HL-60/S4 treated with phorbol 12-myristate 13-acetate at 8.2 ng/mL for 4 days and 3 days (cell line): ENCODE results near the gene CDC25B.
"Not testable (repeated sequence)": the region's sequence is repeated elsewhere in the genome, so short reads cannot be mapped to it uniquely, and the experiment has no call there.

Experiments
- in situ Hi-C: fragments of 300-500 bp; cut with MboI; formaldehyde crosslinking; loops from 2 replicates; pipeline ENCODE4 v1.15.0; 2022; ENCODE audit warnings: low sequenced_read_pairs

The CDC25B gene

GRCh38 chr20:3821996-3822395 lies 25.9 kb downstream of the CDC25B start:
- in situ Hi-C loops, result no loop called here

- in situ Hi-C loops, result no loop called here
These were observed 27.8 kb downstream of the CDC25B start for GRCh38 chr20:3823881-3824280.

DNA sequence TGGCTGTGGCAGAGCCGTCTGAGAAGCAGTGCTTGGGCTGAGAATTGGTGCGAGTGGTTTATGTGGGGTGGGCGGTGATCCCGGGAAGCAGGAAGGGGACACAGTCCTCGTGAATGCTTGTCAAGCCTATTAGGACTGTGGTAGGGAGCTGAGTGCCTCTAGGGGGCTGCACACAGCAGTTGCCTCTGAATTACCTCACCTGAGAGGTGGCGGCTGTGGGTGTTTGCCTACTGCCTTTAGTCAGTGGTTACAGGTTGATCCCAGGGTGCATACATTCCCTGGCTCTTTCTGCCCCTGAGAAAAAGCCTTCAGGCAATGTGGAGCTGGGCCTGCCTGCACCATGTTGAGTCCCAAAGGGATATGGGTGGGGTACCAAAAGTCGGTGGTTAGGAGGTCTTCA lies 29.4 kb downstream of the CDC25B start:
- in situ Hi-C loops, result no loop called here

- in situ Hi-C loops, result no loop called here
These were observed 30.3 kb downstream of the CDC25B start for GRCh38 chr20:3826420-3826819.

- in situ Hi-C loops, result no loop called here
These were observed 32.7 kb downstream of the CDC25B start for GRCh38 chr20:3828798-3829197.

GRCh38 chr20:3829891-3830290 lies 33.8 kb downstream of the CDC25B start:
- in situ Hi-C loops, result not testable (repeated sequence)

GRCh38 chr20:3836132-3836531 lies 40.0 kb downstream of the CDC25B start:
- in situ Hi-C loops, result no loop called here

- in situ Hi-C loops, result no loop called here
These were observed 43.2 kb downstream of the CDC25B start for GRCh38 chr20:3839328-3839727.

DNA sequence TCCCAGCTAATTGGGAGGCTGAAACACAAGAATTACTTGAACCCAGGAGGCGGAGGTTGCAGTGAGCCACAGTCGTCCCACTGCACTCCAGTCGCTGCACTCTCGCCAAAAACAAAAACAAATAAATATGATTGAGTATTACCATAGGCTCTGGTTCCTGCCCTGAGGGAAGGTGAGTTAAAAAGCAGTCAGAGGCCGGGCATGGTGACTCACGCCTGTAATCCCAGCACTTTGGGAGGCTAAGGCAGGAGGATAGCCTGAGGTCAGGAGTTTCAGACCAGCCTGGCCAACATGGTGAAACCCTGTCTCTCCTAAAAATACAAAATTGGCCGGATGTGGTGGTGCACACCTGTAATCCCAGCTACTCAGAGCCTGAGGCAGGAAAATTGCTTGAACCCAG lies 44.1 kb downstream of the CDC25B start:
- in situ Hi-C loops, result not testable (repeated sequence)

DNA sequence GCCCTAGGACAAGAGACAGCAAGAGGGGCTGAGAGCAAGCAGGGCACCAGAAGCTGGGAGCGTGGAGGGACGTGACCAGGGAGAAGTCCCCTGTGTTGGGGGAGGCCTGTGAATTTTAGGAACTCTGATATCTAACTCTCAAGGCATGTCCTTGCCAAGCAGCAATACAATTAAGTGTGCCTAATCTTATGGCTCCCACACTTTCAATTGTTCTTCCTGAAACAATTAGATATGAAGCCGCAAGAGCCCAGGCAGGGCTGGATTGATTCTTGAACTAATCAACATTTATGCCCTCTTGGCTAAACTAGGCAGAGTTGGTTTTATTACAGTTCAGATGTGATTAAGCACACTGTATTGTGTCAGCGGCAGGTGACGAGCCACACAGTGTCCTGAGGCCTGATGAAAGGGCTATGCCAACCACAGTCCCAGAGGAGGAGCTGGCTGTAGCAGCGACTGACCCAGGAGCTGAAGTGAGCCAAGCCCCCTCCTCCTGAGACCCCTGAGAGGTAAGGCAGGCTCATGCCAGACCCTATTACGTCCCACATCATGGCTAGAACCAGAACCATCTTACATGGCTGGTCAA lies 46.3 kb downstream of the CDC25B start:
- in situ Hi-C loops, result no loop called here

- in situ Hi-C loops, result no loop called here
These were observed 47.4 kb downstream of the CDC25B start for GRCh38 chr20:3843490-3843889.

GRCh38 chr20:3843990-3844619 lies 48.0 kb downstream of the CDC25B start:
- in situ Hi-C loops, result not testable (repeated sequence)

GRCh38 chr20:3846378-3846739 lies 50.2 kb downstream of the CDC25B start:
- in situ Hi-C loops, result no loop called here

- in situ Hi-C loops, result no loop called here
These were observed 50.8 kb downstream of the CDC25B start, which contains the start of gene MAVS for GRCh38 chr20:3846740-3847428. Gene MAVS, plus strand, starts transcription at chr20:3846834. Its CDS starts 7,791 bp downstream, at chr20:3854625.

- in situ Hi-C loops, result no loop called here
These were observed 51.4 kb downstream of the CDC25B start for GRCh38 chr20:3847429-3847940.

DNA sequence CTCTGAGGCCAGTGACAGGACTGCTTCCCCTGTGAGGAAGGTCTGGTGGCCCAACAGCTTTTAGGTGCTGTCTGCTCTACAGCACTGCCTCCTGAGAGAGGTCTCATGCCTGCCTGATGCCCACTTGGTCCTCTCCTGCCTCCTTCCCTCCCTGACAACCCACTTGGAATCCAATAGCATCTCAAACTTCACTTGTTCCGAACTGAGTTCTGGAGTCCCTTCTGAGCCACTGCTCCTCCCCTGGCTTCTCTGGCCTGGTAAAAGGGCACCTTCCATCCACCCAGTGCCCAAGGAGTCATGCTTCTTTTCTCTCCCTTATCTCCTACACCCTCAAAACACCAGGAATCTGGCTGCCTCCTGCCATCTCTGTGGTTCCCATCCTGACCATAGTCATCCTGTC lies 52.5 kb downstream of the CDC25B start:
- in situ Hi-C loops, result no loop called here

DNA sequence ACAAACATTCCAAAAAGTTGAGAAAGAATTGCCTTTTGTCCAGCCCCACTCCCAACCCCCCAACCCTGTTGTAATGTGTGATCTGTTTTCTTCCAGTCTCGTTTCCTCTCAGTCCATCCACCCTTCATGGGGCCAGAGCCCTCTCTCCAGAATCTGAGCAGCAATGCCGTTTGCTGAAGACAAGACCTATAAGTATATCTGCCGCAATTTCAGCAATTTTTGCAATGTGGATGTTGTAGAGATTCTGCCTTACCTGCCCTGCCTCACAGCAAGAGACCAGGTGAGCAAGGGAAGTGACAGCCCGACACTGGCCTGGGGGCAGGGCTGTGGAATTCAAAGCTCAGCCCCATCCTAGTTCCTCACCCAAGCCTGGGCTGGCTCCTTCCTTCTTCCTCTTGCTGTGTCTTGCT lies 58.4 kb downstream of the CDC25B start:
- in situ Hi-C loops, result no loop called here
